GM21619 (cell line): Measurements from ENCODE around the gene LARGE2.

ENCODE experiments used
- ATAC-seq: cut with Tn5 transposase; IDR thresholded peaks from one replicate; pipeline ENCODE4 v1.9.1; 2021; ENCODE audit not compliant: unreplicated experiment

Gene LARGE2

GRCh38 chr11:45928535-45929215, 6.2 kb downstream of the LARGE2 start:
- ATAC-seq, result no peak

- ATAC-seq, result peak; percentile 16
Measured at GRCh38 chr11:45929486-45930030, 7.1 kb downstream of the LARGE2 start.

- ATAC-seq, result peak; percentile 94
Measured at GRCh38 chr11:45930031-45930794, 7.8 kb downstream of the LARGE2 start.

DNA sequence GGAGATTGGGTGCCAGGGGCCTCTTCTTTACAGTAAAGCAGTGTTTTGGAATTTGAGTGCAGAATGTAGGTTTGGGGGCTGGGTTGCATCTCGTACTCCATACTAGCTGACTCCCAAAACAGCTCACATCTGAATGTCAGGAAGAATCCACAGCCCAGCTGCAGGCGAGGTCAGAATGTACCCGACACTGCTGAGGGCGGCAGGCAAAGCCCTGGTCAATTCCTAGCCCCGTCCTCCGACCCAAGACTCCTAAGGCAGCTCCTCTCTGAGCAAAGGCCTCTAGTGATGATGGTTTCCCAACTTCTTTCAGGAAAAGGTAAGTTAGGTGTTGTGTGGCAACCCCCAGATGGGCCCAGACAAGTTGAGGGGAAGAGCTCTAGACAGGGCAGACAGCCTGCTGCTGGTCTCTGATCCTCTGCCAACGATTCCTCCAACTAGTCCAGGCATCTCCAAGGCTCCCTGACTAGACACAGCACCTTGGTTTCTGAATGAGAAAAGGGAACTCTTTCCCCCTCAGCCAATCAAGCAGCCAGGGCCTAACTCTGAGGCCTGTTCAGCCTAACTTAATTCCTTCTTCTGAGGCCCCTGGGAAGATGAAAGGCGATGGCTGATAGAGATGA, 8.6 kb downstream of the LARGE2 start:
- no peak for ATAC-seq

DNA sequence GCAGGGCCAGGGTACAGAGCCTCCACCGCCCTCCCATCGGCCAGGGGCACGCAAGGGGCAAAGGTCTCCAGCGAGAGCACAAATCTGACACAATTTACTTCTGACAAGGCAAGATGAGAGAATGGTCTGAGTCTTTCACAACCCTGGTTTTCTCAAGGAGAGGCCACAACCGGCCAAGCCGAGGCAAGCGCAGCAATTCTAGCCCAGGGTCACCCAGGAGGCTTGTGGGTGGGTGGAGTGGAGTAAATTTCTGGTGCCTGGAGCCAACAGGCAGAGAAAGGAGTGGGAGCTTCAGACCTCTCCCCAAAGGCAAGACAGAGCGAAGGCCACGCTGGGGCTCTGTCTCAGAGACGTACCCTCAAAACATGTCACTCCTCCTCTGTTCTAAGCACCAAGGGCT, 9.3 kb downstream of the LARGE2 start:
- ATAC-seq, result no peak

GRCh38 chr11:45932217-45932616, 9.8 kb downstream of the LARGE2 start:
- no peak for ATAC-seq

GRCh38 chr11:45933131-45933831, 10.8 kb downstream of the LARGE2 start:
- ATAC-seq, result no peak

- no peak for ATAC-seq
Measured at GRCh38 chr11:45933846-45934579, 11.6 kb downstream of the LARGE2 start.

DNA sequence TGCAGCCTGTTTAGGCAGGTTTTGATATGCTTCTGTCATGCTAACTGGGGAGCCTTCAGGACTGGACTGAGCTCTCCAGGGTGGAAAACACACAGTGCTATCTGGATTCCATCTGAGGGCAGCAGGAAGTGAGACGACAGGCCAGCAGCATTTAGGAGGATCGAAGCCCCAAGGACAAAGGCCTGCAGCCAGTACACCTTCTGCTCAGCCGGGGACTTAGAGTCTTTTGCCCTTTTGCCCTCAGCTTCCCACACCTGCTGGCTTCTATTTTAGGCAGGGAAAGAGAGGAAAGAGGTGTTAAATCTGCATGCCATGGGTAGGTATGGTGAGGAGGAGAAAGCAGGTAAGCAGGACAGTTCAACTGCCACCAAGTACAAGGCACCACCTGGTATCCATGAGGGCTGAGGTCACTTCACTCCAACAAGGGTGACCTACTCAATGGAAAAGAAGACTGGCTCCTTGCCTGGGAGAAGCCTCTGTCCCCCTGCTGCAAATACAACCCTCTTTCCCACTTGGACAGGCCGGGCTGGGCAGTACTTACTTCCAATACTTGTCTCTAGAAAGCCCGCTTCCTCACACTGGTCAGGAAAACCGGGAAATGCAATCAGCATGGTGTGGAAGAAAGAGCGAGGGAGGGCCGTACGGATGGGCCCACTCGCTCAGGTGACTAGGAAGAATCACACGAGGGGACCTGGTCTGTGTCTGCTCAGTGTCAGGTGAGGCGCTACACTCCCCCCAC, 12.3 kb downstream of the LARGE2 start:
- ATAC-seq, result no peak

GRCh38 chr11:45935349-45936064, 13.1 kb downstream of the LARGE2 start:
- no peak for ATAC-seq

- ATAC-seq, result no peak
Measured at GRCh38 chr11:45936511-45937054, 14.1 kb downstream of the LARGE2 start.

- no peak for ATAC-seq
Measured at GRCh38 chr11:45937916-45938315, 15.5 kb downstream of the LARGE2 start.

DNA sequence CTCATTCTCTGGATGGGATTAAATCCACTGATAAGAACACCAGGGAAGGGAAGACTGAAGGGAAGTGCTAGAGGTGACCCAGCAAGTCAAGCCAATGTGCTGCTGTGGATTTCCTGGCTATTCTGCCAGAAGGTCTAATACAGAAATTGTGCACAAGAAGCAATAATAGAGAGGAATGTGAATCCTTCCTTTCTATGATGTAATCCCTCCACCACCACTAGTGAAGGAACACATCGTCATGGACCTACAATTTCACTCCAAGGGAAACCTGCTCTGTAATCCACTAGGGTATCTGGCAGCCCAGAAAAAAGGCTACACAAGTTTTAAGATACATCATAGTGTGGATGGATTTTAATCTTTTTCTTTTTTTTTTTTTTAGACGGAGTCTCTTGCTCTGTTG, 17.4 kb downstream of the LARGE2 start:
- no peak for ATAC-seq

GRCh38 chr11:45941285-45941684, 18.8 kb downstream of the LARGE2 start:
- no peak for ATAC-seq

DNA sequence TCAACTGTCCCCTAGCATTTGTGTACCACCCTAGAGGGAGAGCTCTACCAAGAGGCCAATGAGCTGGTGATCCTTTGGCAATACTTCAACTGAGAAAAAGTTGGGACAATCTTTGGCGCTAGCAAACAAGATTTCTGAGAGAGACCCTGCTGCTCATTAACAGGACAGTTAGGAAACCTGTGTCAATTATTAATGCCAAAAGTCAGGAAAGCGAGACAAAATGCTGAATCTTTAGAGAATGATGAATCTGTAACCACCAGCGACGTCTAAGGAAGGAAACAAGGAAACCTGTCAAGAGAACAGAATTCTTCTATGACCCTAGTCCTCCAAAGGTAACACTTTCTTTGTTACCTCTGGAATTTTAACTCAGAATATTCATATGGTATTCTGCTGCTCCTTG, 19.9 kb downstream of the LARGE2 start:
- no peak for ATAC-seq

DNA sequence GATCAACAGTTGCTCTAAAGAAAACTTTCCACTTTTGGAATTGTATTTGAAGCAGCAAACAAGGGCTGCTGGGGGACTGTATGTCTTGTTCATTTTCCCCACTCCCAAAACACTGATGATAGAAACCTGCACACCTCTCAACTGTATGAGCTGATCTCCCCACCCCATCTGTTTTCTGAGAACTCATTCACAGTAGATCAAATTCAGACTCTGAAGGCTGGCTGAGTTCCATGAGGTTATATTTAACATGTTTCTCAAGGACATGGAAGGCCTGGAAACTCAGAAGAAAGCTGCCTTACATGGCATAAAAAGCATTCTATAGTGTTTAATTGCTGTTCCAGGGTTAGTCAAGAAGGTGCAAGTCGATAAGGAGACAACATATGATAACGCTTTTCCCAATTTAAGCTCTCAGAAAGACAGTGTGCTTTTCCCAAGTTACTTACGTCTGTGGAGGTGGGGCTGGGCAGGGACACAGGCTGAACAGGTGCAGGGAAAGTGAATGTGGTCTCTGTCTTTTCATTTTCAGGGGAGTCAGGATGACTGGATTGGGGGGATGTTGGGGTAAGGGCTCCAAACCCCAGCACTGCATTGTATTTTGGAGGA, 23.0 kb downstream of the LARGE2 start:
- ATAC-seq, result no peak

GRCh38 chr11:45947885-45948284, 25.4 kb downstream of the LARGE2 start:
- no peak for ATAC-seq

GRCh38 chr11:45948356-45948755, 25.9 kb downstream of the LARGE2 start:
- ATAC-seq, result no peak

DNA sequence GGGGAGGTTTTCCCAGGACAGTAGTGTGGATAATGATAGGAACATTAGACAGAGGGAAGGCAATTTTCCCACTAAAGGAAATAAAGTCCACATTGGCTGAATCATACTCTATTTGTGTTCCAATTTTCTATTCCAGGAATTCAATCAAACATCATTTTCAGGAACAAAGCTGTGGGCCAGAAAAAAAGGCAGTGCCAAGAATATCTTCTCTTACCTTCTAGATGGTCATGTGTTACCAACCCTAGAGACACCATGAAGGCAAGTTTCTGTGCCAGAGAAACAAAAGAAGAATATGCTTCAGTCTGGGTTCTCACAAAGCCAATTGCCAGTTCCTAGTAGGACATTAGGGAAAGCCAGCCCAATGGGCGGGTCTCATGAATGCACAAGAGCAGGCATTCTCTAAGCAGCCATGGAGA, 27.5 kb downstream of the LARGE2 start:
- ATAC-seq, result no peak
